ENCODE measurements around the gene CHRDL2.
"Not testable (repeated sequence)": the region's sequence is repeated elsewhere in the genome, so short reads cannot be mapped to it uniquely, and the experiment has no call there.

The CHRDL2 gene

GRCh38 chr11:74662487-74663103, 68.6 kb downstream of the CHRDL2 start:
- DNase-seq = no peak

- DNase-seq = not testable (repeated sequence)
Measured at GRCh38 chr11:74659124-74659523, 72.1 kb downstream of the CHRDL2 start.

- DNase-seq = no peak
Measured at GRCh38 chr11:74654976-74655375, 76.2 kb downstream of the CHRDL2 start.

GRCh38 chr11:74650498-74650897, 80.7 kb downstream of the CHRDL2 start:
- DNase-seq = no peak

GRCh38 chr11:74648894-74649293, 82.3 kb downstream of the CHRDL2 start:
- DNase-seq = no peak

GRCh38 chr11:74647831-74648230, 83.4 kb downstream of the CHRDL2 start:
- no peak for DNase-seq

- DNase-seq = no peak
Measured at GRCh38 chr11:74647404-74647803, 83.8 kb downstream of the CHRDL2 start.

- DNase-seq = no peak
Measured at GRCh38 chr11:74646954-74647353, 84.3 kb downstream of the CHRDL2 start.
